GM18526 (cell line): ENCODE measurements around the gene MME.

Experiments used
- POLR2A ChIP-seq: IDR thresholded peaks from 3 replicates; pipeline ENCODE4 v1.6.1; 2011; ENCODE audit not compliant: insufficient read length; ENCODE audit errors: extremely low read depth

The MME gene

DNA sequence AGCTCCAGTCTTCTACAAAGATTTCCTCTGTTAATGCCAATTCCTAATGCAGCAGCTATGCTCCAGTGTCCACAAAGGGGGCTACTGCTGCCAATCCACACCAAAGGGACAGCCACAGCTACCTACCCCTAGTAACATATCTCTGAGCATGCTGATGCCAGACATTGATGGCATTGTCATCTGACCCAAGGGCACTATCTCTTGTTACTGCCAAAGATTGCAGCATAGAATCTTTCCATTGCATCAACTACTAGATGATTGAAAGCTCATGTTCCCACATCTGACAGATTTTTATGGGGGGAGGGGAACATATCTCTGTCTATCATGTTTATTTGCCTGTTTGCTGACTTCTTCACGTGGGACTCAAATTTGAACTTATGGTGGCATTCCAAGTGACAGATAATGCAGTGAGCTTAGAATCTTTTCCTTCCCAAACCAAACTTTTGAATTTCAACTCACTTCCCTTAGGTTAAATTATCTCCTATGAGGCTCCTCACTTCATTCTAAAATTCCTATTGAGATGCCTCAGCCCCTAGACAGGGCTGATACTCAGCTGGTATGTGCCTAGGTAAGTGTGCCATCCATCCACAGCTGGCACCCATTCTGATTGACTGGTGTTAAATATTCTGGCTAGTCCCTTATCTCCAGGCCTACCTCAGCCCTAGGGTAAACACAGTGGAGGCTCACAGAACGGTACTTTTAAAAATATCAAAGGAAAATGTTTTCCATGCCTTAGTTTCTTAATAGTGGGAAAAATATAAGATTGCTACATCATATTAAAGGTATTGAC lies 113.0 kb downstream of the MME start:
- no peak for TF ChIP-seq POLR2A

DNA sequence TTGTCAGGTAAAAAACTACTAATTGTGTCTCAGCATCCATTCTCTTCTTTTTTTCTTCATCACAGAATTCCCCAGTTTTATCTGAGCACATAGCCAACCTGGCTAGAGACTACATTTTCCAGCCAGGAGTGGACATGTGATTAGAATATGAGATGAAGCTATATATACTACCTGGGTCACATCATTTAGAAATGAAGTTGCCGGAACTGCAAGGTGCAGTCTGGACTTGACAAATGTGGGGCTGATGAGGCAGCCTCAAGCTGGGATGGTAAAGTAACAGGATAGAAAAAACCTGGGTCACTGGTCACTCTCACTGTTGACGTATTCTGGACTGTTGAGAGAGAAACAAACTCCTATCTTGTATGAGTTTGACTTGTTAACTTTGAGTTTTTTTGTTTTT lies 113.7 kb downstream of the MME start:
- TF ChIP-seq POLR2A, result no peak

- TF ChIP-seq POLR2A, result no peak
Measured at GRCh38 chr3:155194973-155195957, 115.1 kb downstream of the MME start.

DNA sequence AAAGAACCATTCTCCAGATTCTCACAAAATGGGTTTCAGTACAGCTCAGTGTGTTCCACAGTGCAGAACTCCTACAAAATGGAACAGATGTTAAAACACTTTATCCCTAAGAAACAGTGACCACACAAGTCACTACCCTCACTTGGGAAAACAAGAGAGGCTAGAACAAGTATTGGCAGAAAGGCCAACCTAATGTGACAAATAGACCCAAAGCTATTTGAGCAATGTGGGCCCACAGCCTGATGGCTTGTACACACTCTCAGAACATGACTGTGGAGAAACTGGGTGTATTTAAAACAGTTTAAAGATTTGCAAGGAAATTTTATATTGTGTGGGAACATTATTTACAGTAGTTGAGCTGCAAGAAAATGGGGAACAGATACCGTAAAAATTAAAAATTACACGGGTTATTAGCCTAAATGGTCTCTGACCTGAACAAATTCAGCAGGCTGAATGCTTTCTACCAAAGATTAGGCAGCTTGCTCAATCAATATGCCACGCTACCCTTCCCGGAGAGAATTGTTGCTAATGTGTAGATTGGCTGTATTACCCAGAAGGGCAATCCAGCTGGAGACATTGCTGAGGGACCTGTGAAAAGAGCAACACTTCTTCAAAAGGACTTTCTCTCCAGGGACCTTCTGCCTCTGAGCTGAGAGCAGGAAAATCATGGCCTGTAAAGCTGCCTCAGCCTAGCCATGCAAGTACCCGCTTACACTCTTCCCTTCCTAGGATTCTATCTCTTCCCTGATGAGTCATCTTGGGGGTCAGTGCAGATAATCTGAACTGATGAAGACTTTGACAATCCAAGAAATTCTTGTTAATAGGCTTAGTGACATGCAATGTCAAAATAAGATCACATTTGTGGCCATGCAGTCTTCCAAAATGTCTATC lies 116.3 kb downstream of the MME start:
- TF ChIP-seq POLR2A, result no peak

- TF ChIP-seq POLR2A, result no peak
Measured at GRCh38 chr3:155197786-155198185, 117.7 kb downstream of the MME start.

DNA sequence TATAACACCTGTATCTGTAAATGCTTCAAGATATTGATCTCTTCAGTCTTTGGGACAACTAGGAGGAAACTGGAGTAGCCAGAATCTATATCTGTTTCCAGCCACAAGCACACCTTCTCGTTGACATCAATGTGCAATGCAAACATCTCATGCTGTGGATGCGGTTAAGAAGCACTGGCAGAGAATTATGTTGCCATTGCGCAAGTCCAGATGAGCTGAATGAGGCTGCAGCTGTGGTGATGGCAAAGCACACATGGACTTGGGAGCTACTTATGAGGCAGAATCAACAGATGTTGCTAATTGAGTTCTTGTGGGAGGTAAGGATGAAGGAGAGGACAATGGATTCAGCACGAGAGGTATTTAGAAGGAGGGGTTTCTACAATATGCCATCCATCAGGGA lies 122.5 kb downstream of the MME start:
- TF ChIP-seq POLR2A, result no peak

DNA sequence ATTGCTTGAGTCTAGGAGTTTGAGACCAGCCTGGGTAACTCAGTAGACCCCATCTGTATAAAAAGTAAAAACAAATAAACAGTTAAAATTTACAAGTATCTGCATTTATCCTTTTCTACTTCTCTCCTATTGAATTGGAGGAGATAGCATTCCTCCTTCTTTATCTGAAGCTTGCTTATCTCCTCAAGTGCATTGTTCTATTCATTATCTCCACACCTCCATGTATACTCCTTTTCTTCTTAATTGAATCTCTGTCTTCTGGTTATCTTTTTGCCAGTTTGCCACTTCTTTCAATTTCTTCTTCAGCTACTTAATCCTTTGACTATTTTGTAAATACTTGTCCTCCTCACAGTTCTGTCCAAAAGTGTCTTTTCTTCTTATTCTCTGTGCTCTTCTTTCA lies 124.7 kb downstream of the MME start:
- no peak for TF ChIP-seq POLR2A

DNA sequence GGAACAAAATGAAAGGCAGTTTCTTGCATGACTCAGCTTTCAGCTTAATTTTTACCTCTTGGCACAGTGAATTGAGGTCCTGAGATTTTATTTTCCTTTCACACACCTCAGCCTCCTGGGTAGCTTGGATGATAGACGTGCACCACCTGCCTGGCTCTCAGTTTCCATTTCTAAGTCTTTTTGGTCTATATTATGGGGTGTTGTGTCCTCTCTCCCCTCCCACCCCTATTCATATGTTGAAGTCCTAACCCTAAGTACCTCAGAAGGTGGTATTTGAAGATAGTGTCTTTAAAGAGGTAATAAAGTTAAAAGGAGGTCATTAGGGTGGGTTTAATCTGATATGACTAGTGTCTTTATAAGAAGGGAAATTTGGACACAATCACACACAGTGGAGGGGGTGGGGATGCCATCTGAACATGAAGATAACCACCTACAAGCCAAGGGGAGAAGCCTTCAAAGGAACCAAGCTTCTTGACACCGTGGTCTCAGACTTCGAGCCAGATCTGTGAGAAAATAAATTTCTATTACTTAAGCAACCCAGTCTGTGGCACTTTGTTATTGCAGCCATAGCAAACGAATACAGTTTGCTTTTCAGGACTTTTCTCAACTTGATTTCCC lies 128.2 kb downstream of the MME start:
- no peak for TF ChIP-seq POLR2A

DNA sequence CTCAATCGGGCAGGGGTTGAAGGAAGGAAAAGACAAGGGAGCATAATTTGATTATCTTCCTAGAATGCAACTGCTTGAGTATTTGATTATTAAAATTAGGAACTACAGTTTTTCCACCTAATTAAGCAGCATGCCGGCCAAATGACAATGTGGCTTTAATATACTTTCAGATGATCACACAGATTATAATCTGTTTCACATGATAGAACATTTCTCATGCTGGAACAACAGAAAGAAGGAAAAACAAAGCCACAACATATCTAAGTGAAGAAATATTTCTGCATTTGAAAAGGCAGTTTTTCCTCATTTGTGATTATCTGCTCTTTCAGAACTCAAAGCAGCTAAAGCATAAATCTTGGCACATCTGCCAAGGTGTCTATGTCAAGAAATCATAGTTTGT lies 130.6 kb downstream of the MME start:
- no peak for TF ChIP-seq POLR2A

DNA sequence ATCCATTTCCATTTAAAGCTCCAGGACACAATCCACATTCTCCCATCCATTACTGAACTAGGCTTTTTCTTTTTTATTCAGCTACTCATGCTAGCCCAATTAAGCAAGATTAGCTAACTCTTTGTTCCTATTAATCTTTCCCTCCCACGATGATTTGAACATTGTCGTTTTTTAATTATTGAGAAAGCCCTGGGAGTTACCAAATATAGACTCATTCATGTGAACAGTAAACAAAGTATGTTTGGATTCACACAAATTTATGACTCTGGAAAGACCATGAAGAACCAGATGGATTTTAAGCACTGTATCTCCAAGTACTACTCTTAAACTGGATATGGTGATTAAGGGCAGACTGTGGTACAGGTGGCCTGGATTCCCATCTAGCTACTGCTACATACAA lies 131.1 kb downstream of the MME start:
- no peak for TF ChIP-seq POLR2A

GRCh38 chr3:155211940-155212339 lies 131.8 kb downstream of the MME start:
- TF ChIP-seq POLR2A, result no peak

DNA sequence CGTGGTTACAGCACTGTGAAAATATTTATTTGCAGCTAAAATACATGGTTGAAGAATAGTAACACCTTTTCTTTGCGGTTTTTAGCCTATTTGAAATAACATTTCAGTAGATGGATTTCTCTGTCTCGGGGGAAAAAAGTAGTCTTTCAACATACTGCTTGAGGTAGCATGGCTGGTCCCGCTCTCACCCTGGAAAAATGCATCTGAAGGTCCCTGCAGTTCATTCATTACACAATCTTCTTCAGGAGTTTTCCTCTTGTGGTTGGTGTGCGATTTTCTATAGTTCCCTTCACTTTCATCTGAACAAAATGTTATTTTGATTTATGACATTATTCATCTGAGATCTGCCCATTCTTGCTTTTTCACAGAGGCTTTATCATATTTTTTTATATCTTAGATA lies 137.5 kb downstream of the MME start:
- no peak for TF ChIP-seq POLR2A

DNA sequence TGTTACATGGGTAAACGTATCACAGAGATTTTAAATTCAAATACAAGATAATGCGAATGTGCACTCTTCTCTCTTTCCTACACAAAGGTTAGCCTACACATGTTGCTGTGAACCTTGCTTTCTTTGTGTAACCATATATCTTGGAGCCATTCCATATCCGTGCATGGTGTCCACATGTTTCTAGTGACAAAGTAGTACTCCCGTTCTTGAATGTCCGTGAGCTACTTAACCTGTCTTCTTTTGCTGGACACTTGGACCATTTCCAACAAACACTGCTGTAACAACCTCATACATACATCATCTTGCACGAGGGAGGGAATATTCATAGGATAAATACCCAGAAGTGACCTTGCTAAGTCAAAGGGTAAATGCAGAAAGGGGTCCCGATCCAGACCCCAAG lies 138.3 kb downstream of the MME start:
- TF ChIP-seq POLR2A, result no peak

- TF ChIP-seq POLR2A, result no peak
Measured at GRCh38 chr3:155219106-155219505, 139.0 kb downstream of the MME start.

DNA sequence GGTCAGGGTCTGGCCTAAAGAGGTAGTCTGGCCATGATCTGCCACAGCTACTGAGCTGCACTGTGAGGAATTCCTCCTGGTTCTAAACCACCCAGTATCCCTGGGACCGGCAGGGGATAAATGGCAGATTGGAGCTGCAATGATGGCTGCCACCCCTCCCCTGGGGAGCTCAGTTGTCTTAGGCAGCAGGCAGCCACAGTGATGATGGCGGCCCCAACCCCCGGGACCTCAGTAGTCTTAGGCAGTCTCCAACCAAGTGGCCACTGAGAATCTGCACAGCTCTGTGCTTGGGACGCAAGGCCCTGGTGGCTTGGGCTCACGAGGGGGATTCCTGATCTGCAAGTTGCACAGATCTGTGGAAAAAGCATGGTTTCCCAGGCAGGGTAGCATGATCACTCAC lies 145.3 kb downstream of the MME start:
- TF ChIP-seq POLR2A, result no peak
